Central memory CD8-positive, alpha-beta T cell (primary cell): Measurements from ENCODE around the gene VSIG10L2.
A peak's percentile ranks its signal among the peaks of the same experiment; 100 is the strongest.

Source experiments
- ATAC-seq: fragments of 150-1000 bp; cut with Tn5 transposase; replicated peaks from 2 replicates; pipeline ENCODE4 v1.10.0; 2022; ENCODE audit warnings: mild to moderate bottlenecking, moderate FRiP score, moderate number of reproducible peaks; ENCODE audit not compliant: poor library complexity, severe bottlenecking; ENCODE audit errors: extremely low read depth
- DNase-seq, 2 donors: peaks; one replicate each; pipeline ENCODE4 v3.0.0; 2021; ENCODE audit warnings: low spot score in 2 of 2
- H3K27ac Mint-ChIP-seq: one replicate; pipeline ENCODE4 v1.8.0; 2022; ENCODE audit warnings: low read depth, mild to moderate bottlenecking, moderate library complexity, mixed read lengths
- H3K27me3 Mint-ChIP-seq: one replicate; pipeline ENCODE4 v1.8.0; 2022; ENCODE audit warnings: mixed read lengths
- H3K36me3 Mint-ChIP-seq: one replicate; pipeline ENCODE4 v1.8.0; 2022; ENCODE audit warnings: mild to moderate bottlenecking, moderate library complexity, mixed read lengths; ENCODE audit not compliant: insufficient read depth
- H3K4me1 Mint-ChIP-seq: one replicate; pipeline ENCODE4 v1.8.0; 2022; ENCODE audit warnings: mixed read lengths
- H3K4me3 Mint-ChIP-seq: one replicate; pipeline ENCODE4 v1.8.0; 2022; ENCODE audit warnings: mild to moderate bottlenecking, moderate library complexity, mixed read lengths
- H3K9me3 Mint-ChIP-seq: one replicate; pipeline ENCODE4 v1.8.0; 2022; ENCODE audit warnings: mixed read lengths

VSIG10L2 gene

GRCh38 chr11:125921042-125921441, 24.8 kb upstream of the VSIG10L2 start:
- H3K9me3 Mint-ChIP-seq: no peaks in the 10 kb centered on the region
- ATAC-seq: no peak
- H3K27ac Mint-ChIP-seq: no peak overlapping the region
- H3K4me3 Mint-ChIP-seq: no peak overlapping the region
- H3K4me1 Mint-ChIP-seq: no peaks in the 10 kb centered on the region
- no peaks in the 10 kb centered on the region for H3K36me3 Mint-ChIP-seq
- no peak for DNase-seq
- H3K27me3 Mint-ChIP-seq: peaks cover 67% of the 10 kb centered on the region

GRCh38 chr11:125922156-125922555, 23.7 kb upstream of the VSIG10L2 start:
- H3K27me3 Mint-ChIP-seq: peaks cover 67% of the 10 kb centered on the region
- no peaks in the 10 kb centered on the region for H3K4me1 Mint-ChIP-seq
- ATAC-seq (no peak), DNase-seq (no peak)
- no peak overlapping the region for H3K27ac Mint-ChIP-seq
- no peak overlapping the region for H3K4me3 Mint-ChIP-seq
- no peaks in the 10 kb centered on the region for H3K36me3 Mint-ChIP-seq
- no peaks in the 10 kb centered on the region for H3K9me3 Mint-ChIP-seq

GRCh38 chr11:125923012-125923579, 22.7 kb upstream of the VSIG10L2 start:
- DNase-seq: peak in 1 of 2 donors; percentile 31
- H3K36me3 Mint-ChIP-seq: no peaks in the 10 kb centered on the region
- peaks cover 66% of the 10 kb centered on the region for H3K27me3 Mint-ChIP-seq
- no peak overlapping the region for H3K4me3 Mint-ChIP-seq
- no peak overlapping the region for H3K27ac Mint-ChIP-seq
- ATAC-seq: peak; percentile 32
- no peaks in the 10 kb centered on the region for H3K4me1 Mint-ChIP-seq
- no peaks in the 10 kb centered on the region for H3K9me3 Mint-ChIP-seq

- DNase-seq (no peak), ATAC-seq (no peak)
- Mint-ChIP-seq H3K4me1 (no peaks in the 10 kb centered on the region), H3K4me3 (no peak overlapping the region), H3K9me3 (no peaks in the 10 kb centered on the region), H3K36me3 (no peaks in the 10 kb centered on the region), H3K27me3 (peaks cover 61% of the 10 kb centered on the region), H3K27ac (no peak overlapping the region)
These were observed 22.2 kb upstream of the VSIG10L2 start for GRCh38 chr11:125923633-125924032.

- Mint-ChIP-seq H3K36me3 (no peaks in the 10 kb centered on the region), H3K4me1 (no peaks in the 10 kb centered on the region), H3K27ac (no peak overlapping the region), H3K4me3 (no peak overlapping the region), H3K9me3 (no peaks in the 10 kb centered on the region), H3K27me3 (peaks cover 59% of the 10 kb centered on the region)
- DNase-seq (no peak), ATAC-seq (no peak)
These were observed 21.3 kb upstream of the VSIG10L2 start for GRCh38 chr11:125924384-125925007.

GRCh38 chr11:125925247-125925740, 20.6 kb upstream of the VSIG10L2 start:
- Mint-ChIP-seq H3K27me3 (peaks cover 59% of the 10 kb centered on the region), H3K9me3 (no peaks in the 10 kb centered on the region), H3K36me3 (no peaks in the 10 kb centered on the region), H3K4me3 (no peak overlapping the region), H3K27ac (no peak overlapping the region), H3K4me1 (no peaks in the 10 kb centered on the region)
- ATAC-seq (no peak), DNase-seq (no peak)

GRCh38 chr11:125925804-125926203, 20.0 kb upstream of the VSIG10L2 start:
- no peaks in the 10 kb centered on the region for H3K36me3 Mint-ChIP-seq
- H3K27ac Mint-ChIP-seq: no peak overlapping the region
- ATAC-seq (no peak), DNase-seq (no peak)
- H3K27me3 Mint-ChIP-seq: peaks cover 55% of the 10 kb centered on the region
- no peaks in the 10 kb centered on the region for H3K4me1 Mint-ChIP-seq
- no peak overlapping the region for H3K4me3 Mint-ChIP-seq
- H3K9me3 Mint-ChIP-seq: no peaks in the 10 kb centered on the region

GRCh38 chr11:125926682-125927081, 19.2 kb upstream of the VSIG10L2 start:
- H3K36me3 Mint-ChIP-seq: no peaks in the 10 kb centered on the region
- peaks cover 58% of the 10 kb centered on the region for H3K27me3 Mint-ChIP-seq
- no peak overlapping the region for H3K27ac Mint-ChIP-seq
- no peak overlapping the region for H3K4me3 Mint-ChIP-seq
- ATAC-seq (no peak), DNase-seq (no peak)
- H3K4me1 Mint-ChIP-seq: no peaks in the 10 kb centered on the region
- H3K9me3 Mint-ChIP-seq: no peaks in the 10 kb centered on the region

- ATAC-seq (no peak), DNase-seq (no peak)
- Mint-ChIP-seq H3K27ac (no peak overlapping the region), H3K4me1 (no peaks in the 10 kb centered on the region), H3K36me3 (no peaks in the 10 kb centered on the region), H3K27me3 (peaks cover 59% of the 10 kb centered on the region), H3K9me3 (no peaks in the 10 kb centered on the region), H3K4me3 (no peak overlapping the region)
These were observed 16.3 kb upstream of the VSIG10L2 start for GRCh38 chr11:125929445-125930075.

- DNase-seq: no peak
- Mint-ChIP-seq H3K27me3 (peaks cover 54% of the 10 kb centered on the region), H3K4me3 (no peak overlapping the region), H3K27ac (no peak overlapping the region), H3K4me1 (no peaks in the 10 kb centered on the region), H3K9me3 (no peaks in the 10 kb centered on the region), H3K36me3 (no peaks in the 10 kb centered on the region)
- ATAC-seq: no peak
These were observed 15.8 kb upstream of the VSIG10L2 start for GRCh38 chr11:125930076-125930450.

GRCh38 chr11:125931116-125931515, 14.7 kb upstream of the VSIG10L2 start:
- DNase-seq (no peak), ATAC-seq (no peak)
- Mint-ChIP-seq H3K4me1 (no peaks in the 10 kb centered on the region), H3K27ac (no peak overlapping the region), H3K36me3 (no peaks in the 10 kb centered on the region), H3K4me3 (no peak overlapping the region), H3K27me3 (peaks cover 43% of the 10 kb centered on the region), H3K9me3 (no peaks in the 10 kb centered on the region)

- DNase-seq: no peak
- Mint-ChIP-seq H3K27ac (no peak overlapping the region), H3K4me1 (no peaks in the 10 kb centered on the region), H3K27me3 (peaks cover 38% of the 10 kb centered on the region), H3K4me3 (no peak overlapping the region), H3K36me3 (no peaks in the 10 kb centered on the region), H3K9me3 (no peaks in the 10 kb centered on the region)
- no peak for ATAC-seq
These were observed 14.2 kb upstream of the VSIG10L2 start for GRCh38 chr11:125931668-125932067.

GRCh38 chr11:125932301-125932700, 13.5 kb upstream of the VSIG10L2 start:
- no peaks in the 10 kb centered on the region for H3K4me1 Mint-ChIP-seq
- no peaks in the 10 kb centered on the region for H3K9me3 Mint-ChIP-seq
- no peak for DNase-seq
- ATAC-seq: no peak
- no peak overlapping the region for H3K27ac Mint-ChIP-seq
- H3K27me3 Mint-ChIP-seq: peaks cover 31% of the 10 kb centered on the region
- no peaks in the 10 kb centered on the region for H3K36me3 Mint-ChIP-seq
- H3K4me3 Mint-ChIP-seq: no peak overlapping the region
